WTC11 (cell line): ENCODE results near the gene ELOVL5.

Experiments
- AR ChIP-seq: fragments of 250-450 bp; sonication (Bioruptor Pico); IDR thresholded peaks from 2 replicates; pipeline ENCODE4 v1.9.0; 2021; ENCODE audit warnings: mild to moderate bottlenecking
- ATF3 ChIP-seq: sonication (generic); formaldehyde crosslinking; conservative IDR thresholded peaks from 2 replicates; pipeline ENCODE4 v1.8.1; 2022; ENCODE audit warnings: mild to moderate bottlenecking, missing genetic modification reagents
- CREB1 ChIP-seq: sonication (generic); formaldehyde crosslinking; IDR thresholded peaks from 2 replicates; pipeline ENCODE4 v1.8.0; 2023; ENCODE audit warnings: mild to moderate bottlenecking, missing genetic modification reagents
- CTCF ChIP-seq: fragments of 200-600 bp; IDR thresholded peaks from 2 replicates; pipeline ENCODE4 v1.8.0; 2022; ENCODE audit warnings: antibody characterized with exemption
- FOXJ3 ChIP-seq: sonication (generic); formaldehyde crosslinking; IDR thresholded peaks from 2 replicates; pipeline ENCODE4 v1.9.0; 2021; ENCODE audit warnings: missing genetic modification reagents, mild to moderate bottlenecking, borderline replicate concordance
- FOXK1 ChIP-seq: sonication (generic); formaldehyde crosslinking; IDR thresholded peaks from 2 replicates; pipeline ENCODE4 v1.8.0; 2022; ENCODE audit warnings: mild to moderate bottlenecking, moderate library complexity, missing genetic modification reagents
- FOXP1 ChIP-seq: sonication (generic); formaldehyde crosslinking; IDR thresholded peaks from 2 replicates; pipeline ENCODE4 v1.8.0; 2022; ENCODE audit warnings: missing genetic modification reagents, mild to moderate bottlenecking, moderate library complexity, borderline replicate concordance
- NFE2L1 ChIP-seq: sonication (generic); formaldehyde crosslinking; IDR thresholded peaks from 2 replicates; pipeline ENCODE4 v1.8.1; 2023; ENCODE audit warnings: missing genetic modification reagents
- USF1 ChIP-seq: sonication (generic); formaldehyde crosslinking; IDR thresholded peaks from 2 replicates; pipeline ENCODE4 v1.8.0; 2022; ENCODE audit warnings: mild to moderate bottlenecking, missing genetic modification reagents
- USF2 ChIP-seq: sonication (generic); formaldehyde crosslinking; IDR thresholded peaks from 2 replicates; pipeline ENCODE4 v1.8.1; 2023; ENCODE audit warnings: mild to moderate bottlenecking, missing genetic modification reagents, moderate library complexity

- TF ChIP-seq ATF3 (CRISPR knock-in tag) (no peak), USF1 (no peak), CREB1 (CRISPR knock-in tag) (no peak), USF2 (CRISPR knock-in tag) (no peak), CTCF (no peak), FOXJ3 (CRISPR knock-in tag) (no peak), NFE2L1 (CRISPR knock-in tag) (no peak), FOXK1 (CRISPR knock-in tag) (no peak), FOXP1 (CRISPR knock-in tag) (no peak), AR (CRISPR knock-in tag) (no peak)
These were observed 42.4 kb upstream of the ELOVL5 start for GRCh38 chr6:53391170-53391569.
